OCI-LY3 (cell line): ENCODE results near the gene PKIG.

Source experiments
- EZH2phosphoT487 ChIP-seq: fragments of 200-600 bp; shearing (Covaris generic); IDR thresholded peaks from 2 replicates; pipeline ENCODE4 v1.6.1; 2018; ENCODE audit warnings: antibody characterized with exemption, mixed run types, low read depth
- TF ChIP-seq, protein P1 (sequence below): fragments of 200-600, 300-600 bp; sonication (generic); IDR thresholded peaks from 2 replicates; pipeline ENCODE4 v1.5.1; 2014; ENCODE audit warnings: antibody characterized with exemption, low read length, low read depth

DNA sequence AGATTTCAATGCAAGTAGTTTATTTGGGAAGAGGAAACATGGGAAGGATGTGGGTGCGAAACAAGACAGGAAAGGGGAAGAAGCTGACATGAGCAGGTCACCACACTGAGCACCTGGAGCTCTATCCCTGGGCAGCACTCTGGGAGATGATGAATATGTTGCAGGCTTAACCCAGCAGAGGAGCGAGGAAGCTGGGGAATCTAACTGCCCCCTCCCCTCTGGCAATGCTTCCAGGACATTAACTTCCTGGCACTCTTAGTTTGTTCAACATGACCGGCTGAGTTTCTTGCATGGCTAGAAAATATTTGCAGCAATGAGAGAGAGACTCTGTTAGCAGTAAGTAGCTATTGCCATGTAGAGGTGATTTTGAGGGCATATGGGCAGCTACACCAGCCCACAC lies 74.1 kb downstream of the PKIG start:
- TF ChIP-seq, protein P1, sequence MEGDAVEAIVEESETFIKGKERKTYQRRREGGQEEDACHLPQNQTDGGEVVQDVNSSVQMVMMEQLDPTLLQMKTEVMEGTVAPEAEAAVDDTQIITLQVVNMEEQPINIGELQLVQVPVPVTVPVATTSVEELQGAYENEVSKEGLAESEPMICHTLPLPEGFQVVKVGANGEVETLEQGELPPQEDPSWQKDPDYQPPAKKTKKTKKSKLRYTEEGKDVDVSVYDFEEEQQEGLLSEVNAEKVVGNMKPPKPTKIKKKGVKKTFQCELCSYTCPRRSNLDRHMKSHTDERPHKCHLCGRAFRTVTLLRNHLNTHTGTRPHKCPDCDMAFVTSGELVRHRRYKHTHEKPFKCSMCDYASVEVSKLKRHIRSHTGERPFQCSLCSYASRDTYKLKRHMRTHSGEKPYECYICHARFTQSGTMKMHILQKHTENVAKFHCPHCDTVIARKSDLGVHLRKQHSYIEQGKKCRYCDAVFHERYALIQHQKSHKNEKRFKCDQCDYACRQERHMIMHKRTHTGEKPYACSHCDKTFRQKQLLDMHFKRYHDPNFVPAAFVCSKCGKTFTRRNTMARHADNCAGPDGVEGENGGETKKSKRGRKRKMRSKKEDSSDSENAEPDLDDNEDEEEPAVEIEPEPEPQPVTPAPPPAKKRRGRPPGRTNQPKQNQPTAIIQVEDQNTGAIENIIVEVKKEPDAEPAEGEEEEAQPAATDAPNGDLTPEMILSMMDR: no peak
- TF ChIP-seq EZH2phosphoT487: no peak
